HG02852 (cell line): ENCODE data around the gene EPYC.

ENCODE experiments used
- ATAC-seq: cut with Tn5 transposase; IDR thresholded peaks from one replicate; pipeline ENCODE4 v1.9.1; 2021; ENCODE audit warnings: mild to moderate bottlenecking, moderate library complexity; ENCODE audit not compliant: unreplicated experiment

Gene EPYC

DNA sequence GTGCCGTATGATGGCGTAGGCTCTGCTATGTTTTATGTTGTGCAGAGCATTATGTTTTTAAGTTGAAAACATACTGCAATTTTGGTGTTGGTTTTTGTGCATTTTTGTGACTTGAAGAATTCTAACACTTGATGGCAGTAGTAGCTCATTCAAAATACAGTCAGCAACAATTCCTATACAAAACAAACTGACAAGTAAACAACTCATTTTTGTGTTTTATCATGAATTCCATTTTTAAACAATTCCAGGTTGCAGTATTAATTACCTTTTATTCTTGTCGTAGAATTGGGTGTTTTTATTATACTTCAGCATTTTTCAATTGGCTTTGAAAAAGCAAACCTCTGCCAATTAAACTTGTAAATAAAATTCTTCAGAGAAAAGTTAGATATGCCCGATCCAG lies 45.7 kb downstream of the EPYC start:
- ATAC-seq: no peak

GRCh38 chr12:90958347-90958746 lies 46.4 kb downstream of the EPYC start:
- ATAC-seq: no peak

- ATAC-seq: no peak
Measured at GRCh38 chr12:90954921-90955320, 49.9 kb downstream of the EPYC start, which contains the start of gene CCER1. CCER1 (minus strand) TSS chr12:90955176; CDS start chr12:90954742, 434 bp downstream.

DNA sequence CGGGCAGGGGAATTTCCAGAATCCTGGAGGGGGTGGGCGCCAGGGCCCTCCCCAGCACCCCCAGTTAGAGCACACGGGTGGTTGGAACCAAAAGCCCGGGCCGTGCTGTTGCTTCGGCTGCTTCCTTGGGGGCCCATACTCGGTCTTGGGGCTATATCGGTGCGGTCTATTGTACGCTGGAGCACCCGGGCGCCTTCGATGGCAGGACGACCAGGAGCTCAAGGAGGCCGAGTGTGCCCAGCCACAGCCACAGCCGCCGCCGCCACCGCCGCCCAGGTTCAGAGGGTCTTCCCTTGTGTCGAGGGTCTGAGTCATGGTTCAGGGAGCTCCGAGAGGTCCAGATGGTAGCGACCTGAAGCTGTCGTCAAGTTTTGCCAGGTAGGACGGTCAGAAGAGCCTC lies 50.3 kb downstream of the EPYC start:
- ATAC-seq: no peak

DNA sequence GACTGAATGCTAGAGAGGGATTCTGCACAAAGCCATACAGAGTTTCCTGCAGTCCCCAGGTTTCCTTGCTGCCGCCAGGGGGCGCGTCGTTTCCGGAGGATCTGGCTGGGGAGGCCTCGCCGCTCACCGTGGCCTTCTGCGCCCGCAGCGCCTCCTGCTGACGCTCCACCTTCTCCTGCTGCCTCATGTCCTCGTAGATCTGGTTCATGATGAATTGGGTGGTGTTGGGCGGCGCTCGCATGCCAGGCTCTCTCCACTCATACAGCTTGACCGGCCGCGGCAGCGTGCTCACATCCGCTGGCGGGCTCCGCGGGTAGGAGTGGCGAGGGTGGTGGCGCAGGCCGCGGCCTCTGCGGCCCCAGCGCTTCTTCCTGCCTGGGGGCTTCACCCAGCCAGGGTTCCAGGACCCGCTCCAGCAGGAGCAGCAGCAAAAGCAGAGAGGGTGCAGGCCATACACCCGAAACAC lies 50.8 kb downstream of the EPYC start:
- no peak for ATAC-seq

DNA sequence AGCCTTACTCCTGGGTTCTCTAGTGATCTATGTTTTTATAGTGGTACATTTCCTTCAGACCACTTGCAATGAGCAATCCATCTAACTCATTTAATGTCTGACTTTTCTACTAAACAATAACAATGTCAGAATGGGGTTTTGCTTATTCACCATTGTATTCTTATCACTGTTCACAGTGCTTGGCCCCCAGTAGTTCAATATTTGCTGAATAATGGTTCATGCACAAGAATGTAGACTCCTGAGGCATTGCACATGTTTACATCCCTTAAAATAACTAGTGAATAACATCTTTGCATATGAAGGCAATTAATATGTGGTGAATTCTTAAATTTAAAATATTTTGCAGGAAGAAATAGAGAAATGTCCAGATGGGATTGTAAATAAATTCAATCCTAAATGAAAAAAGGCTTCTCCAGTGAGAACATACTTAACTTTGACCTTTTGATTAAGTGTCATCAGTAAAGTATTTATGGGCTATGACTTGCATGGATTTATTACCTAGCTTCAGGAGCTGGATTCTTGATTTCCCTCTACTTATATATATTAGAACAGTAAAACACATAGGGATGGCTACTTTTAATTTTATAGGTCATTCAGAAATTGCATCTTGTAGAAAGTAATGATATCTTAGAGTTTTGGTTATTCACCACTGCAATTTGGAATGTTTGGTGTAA lies 53.2 kb downstream of the EPYC start:
- no peak for ATAC-seq

DNA sequence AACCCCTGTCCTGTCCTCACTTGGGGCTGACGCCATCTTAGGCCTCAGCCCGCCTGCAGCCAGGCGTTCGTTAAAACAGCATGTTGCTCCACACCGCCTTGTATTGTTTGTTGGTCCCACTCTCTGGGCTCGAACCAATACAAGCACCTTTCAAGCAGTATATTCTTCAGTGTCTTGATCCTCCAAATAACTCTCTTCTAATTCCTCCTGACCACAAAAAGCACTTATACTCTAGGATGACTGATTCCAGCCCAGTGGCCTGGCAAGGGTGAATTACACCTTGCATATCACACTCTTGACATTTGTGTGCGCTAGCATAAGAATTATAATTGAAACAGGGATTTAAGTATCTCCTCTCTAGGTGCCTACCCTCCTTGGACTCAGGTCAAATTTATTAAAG lies 56.9 kb downstream of the EPYC start:
- no peak for ATAC-seq

- ATAC-seq: peak; percentile 79
Measured at GRCh38 chr12:90945070-90945649, 59.6 kb downstream of the EPYC start.

- ATAC-seq: no peak
Measured at GRCh38 chr12:90943255-90943654, 61.5 kb downstream of the EPYC start.

- ATAC-seq: peak; percentile 84
Measured at GRCh38 chr12:90940872-90941499, 63.8 kb downstream of the EPYC start.

- no peak for ATAC-seq
Measured at GRCh38 chr12:90939382-90939781, 65.4 kb downstream of the EPYC start.

- no peak for ATAC-seq
Measured at GRCh38 chr12:90938451-90938850, 66.3 kb downstream of the EPYC start.

DNA sequence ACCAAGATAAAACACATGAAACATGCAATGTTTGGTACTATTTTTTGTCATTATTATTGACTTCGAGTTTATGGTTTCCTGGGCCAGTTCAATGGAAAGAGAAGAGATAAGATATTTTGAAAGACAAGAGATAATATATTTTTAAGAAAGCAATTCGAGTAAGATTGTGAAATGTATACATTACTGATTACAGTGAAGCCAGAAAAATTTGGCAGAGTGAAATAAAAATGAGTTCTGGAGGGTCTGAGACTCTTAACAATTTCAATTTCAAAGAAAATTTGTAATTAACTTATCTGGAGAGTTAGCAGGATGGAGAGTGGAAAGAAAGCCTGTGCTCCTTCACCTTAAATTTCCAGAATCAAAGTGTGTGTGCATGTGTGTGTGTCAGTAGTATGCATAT lies 67.1 kb downstream of the EPYC start:
- ATAC-seq: no peak

DNA sequence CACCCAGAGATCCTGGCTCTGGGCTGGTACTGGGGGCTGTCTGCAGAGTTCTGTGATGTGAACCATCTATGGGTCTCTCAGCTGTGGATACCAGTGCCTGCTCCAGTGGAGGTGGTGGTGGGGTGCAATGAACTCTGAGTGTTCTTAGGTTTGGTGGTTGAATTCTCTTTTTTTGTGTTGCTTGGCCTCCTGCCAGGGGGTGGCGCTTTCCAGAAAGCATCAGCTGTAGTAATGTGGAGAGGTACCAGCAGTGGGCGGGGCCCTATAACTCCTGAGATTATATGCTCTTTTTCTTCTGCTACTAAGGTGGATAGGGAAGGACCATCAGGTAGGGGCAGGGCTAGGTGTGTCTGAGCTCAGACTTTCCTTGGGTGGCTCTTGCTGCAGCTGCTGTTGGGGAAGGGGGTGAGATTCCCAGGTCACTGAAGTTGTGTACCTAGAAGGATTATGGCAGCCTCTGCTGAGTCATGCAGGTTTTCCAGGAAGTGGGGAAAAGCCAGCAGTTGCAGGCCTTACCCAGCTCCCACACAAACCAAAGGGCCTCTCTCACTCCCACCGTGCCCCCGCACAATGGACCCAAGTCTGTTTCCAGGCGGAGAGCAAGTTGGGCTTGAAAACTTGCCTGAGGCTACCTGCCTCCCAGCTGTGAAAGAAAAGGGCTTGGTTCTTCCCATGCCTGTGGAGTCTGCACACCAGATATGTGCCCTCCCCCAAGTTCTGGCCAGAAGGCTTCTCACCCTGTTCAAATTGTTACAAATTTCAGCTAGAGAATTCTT lies 68.4 kb downstream of the EPYC start:
- no peak for ATAC-seq

- no peak for ATAC-seq
Measured at GRCh38 chr12:90925562-90925961, 79.2 kb downstream of the EPYC start.

DNA sequence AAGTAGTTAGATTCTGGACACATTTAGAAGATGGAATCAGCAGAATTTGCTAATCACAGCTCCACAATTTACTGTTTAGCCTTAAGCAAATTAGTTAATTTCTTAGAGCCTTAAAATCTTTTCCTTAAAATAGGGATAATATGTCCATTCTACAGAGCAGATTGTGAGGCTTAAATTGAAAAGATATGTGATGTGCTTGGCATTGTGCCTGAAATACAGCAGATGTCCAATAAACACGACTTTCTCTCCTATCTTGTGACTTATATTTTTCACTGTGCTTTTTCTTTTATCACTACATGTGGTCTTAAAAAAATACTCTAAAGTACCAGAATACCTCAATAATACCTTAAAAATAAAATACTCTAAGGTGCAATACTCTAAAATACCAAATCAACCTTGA lies 80.4 kb downstream of the EPYC start:
- no peak for ATAC-seq

GRCh38 chr12:90922145-90922627 lies 82.6 kb downstream of the EPYC start:
- ATAC-seq: no peak

DNA sequence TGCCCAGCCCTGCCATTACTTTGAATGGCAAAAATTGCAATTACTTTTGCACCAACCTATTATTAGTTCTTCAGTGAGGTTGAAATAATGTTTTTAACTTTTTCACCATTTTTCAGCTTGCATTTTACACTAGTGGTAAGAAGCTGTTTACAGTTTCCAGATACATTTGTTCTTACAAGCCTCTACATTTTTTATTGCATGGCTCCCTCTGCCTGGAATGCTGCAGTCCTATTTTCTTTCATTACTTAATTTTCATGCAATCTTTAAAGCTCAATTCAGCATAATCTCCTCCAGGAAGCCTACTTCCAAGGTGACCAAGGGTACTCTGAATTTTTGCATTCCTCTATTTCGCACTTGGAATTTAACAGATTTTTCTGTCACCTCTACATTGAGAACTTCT lies 83.2 kb downstream of the EPYC start:
- ATAC-seq: no peak

- no peak for ATAC-seq
Measured at GRCh38 chr12:90920222-90920621, 84.5 kb downstream of the EPYC start.

GRCh38 chr12:90917431-90917830 lies 87.3 kb downstream of the EPYC start:
- no peak for ATAC-seq

DNA sequence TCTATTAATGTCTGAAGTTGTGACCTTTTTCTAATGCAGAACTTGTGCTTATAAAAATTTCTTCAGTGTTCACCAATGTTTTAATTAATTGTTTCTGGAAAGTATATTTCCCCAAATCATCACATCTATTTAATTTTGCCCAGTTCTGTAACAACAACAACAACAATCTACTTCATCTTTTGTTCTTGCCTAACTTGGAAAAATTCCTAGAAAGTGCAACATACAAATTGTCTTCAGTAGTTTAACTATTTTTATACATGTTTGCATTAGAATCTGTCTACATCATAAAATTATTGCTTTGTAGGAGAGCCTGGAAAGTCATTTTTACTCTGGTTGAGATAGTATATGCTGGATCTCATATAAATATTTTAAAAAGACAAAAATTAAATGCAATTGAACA lies 88.3 kb downstream of the EPYC start:
- no peak for ATAC-seq
